Measurements from ENCODE around the gene GABPB2.
A peak's percentile ranks its signal among the peaks of the same experiment; 100 is the strongest.

GABPB2 gene

GRCh38 chr1:151134991-151135390, 64.4 kb downstream of the GABPB2 start:
- no peak for DNase-seq

GRCh38 chr1:151135433-151136385, 65.1 kb downstream of the GABPB2 start:
- DNase-seq, result no peak

GRCh38 chr1:151137789-151138188, 67.2 kb downstream of the GABPB2 start:
- DNase-seq, result no peak

GRCh38 chr1:151142411-151143056, 72.0 kb downstream of the GABPB2 start:
- no peak for DNase-seq

- no peak for DNase-seq
Observed at GRCh38 chr1:151143057-151143435, 72.5 kb downstream of the GABPB2 start.

- DNase-seq, result no peak
Observed at GRCh38 chr1:151143986-151144385, 73.4 kb downstream of the GABPB2 start.

GRCh38 chr1:151144474-151145303, 74.1 kb downstream of the GABPB2 start:
- no peak for DNase-seq

- peak; percentile 32 for DNase-seq
Observed at GRCh38 chr1:151145304-151146071, 74.9 kb downstream of the GABPB2 start.

GRCh38 chr1:151146072-151146411, 75.5 kb downstream of the GABPB2 start:
- DNase-seq, result no peak

- DNase-seq, result peak; percentile 95
Observed at GRCh38 chr1:151146412-151147131, 76.0 kb downstream of the GABPB2 start, which contains the start of gene SEMA6C. Gene SEMA6C, minus strand, starts transcription at chr1:151146631. Its CDS starts 4,010 bp downstream, at chr1:151142621.

- DNase-seq, result no peak
Observed at GRCh38 chr1:151147132-151147503, 76.6 kb downstream of the GABPB2 start.

- no peak for DNase-seq
Observed at GRCh38 chr1:151147665-151148064, 77.1 kb downstream of the GABPB2 start.

- no peak for DNase-seq
Observed at GRCh38 chr1:151156515-151156819, 85.9 kb downstream of the GABPB2 start, which contains the start of gene TNFAIP8L2. Gene TNFAIP8L2, plus strand, starts transcription at chr1:151156649. Its CDS starts 2,049 bp downstream, at chr1:151158698.

- DNase-seq, result no peak
Observed at GRCh38 chr1:151157067-151157531, 86.5 kb downstream of the GABPB2 start.

- DNase-seq, result no peak
Observed at GRCh38 chr1:151158326-151158725, 87.8 kb downstream of the GABPB2 start.

GRCh38 chr1:151158751-151159251, 88.2 kb downstream of the GABPB2 start:
- no peak for DNase-seq

GRCh38 chr1:151159373-151159772, 88.8 kb downstream of the GABPB2 start:
- DNase-seq, result no peak

GRCh38 chr1:151164732-151165280, 94.2 kb downstream of the GABPB2 start:
- DNase-seq, result no peak

- DNase-seq, result peak; percentile 79
Observed at GRCh38 chr1:151165281-151165737, 94.7 kb downstream of the GABPB2 start.

- peak; percentile 99 for DNase-seq
Observed at GRCh38 chr1:151165738-151166504, 95.4 kb downstream of the GABPB2 start, which contains the start of the genes LYSMD1 and SCNM1. Gene LYSMD1, minus strand, starts transcription at chr1:151165902. Its CDS starts 644 bp downstream, at chr1:151165258. Gene SCNM1, plus strand, starts transcription at chr1:151166144. Its CDS starts 9 bp downstream, at chr1:151166153.

All from NCI-H1092 treated with DMSO at 0.1 percent for 48 hours (cell line).